Measurements from ENCODE around the gene SH3BP4.

DNA sequence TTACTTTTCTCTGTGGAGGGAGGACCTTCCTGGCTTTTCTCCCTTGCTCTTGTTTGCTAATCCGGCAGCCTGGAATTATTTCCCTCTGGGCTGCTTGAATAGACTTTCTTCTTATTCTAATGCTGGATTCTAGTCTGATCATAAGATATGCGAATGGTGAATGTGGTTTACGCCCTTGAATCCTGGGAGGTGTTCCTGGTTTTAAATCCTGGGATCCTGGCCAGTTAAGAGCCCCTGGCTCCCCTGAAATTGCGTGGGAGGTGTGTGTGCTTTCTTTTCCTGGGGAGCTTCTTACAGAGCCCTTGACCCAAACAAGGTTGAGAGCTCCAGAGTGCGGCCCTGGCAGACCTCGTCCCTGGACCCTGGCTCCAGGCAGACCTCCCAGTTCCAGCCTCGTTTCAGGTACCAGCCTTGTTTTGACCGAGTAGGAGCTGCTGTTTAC, 2.8 kb downstream of the SH3BP4 start:
- TF ChIP-seq, protein P1, sequence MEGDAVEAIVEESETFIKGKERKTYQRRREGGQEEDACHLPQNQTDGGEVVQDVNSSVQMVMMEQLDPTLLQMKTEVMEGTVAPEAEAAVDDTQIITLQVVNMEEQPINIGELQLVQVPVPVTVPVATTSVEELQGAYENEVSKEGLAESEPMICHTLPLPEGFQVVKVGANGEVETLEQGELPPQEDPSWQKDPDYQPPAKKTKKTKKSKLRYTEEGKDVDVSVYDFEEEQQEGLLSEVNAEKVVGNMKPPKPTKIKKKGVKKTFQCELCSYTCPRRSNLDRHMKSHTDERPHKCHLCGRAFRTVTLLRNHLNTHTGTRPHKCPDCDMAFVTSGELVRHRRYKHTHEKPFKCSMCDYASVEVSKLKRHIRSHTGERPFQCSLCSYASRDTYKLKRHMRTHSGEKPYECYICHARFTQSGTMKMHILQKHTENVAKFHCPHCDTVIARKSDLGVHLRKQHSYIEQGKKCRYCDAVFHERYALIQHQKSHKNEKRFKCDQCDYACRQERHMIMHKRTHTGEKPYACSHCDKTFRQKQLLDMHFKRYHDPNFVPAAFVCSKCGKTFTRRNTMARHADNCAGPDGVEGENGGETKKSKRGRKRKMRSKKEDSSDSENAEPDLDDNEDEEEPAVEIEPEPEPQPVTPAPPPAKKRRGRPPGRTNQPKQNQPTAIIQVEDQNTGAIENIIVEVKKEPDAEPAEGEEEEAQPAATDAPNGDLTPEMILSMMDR (IDR thresholded peaks at IDR 0.05): no peak
- TF ChIP-seq POLR2A (IDR thresholded peaks at IDR 0.05): no peak

Measured in esophagus squamous epithelium (tissue), 4 donors.